ENCODE data around the gene C11orf71. TPM values are rescaled to one million over a fixed set of nuclear protein-coding genes. Genes with fewer than 3 reads are reported as not detected.

The C11orf71 gene
- total RNA-seq (2021; ENCODE audit: unreplicated experiment) (6.2 TPM), Bru-seq, nascent RNA (percentile 71 among the genes with signal in this experiment), BruChase-seq, experiment 1, labeled RNA remaining after a 2-hour chase (percentile 55 among the genes with signal in this experiment), BruChase-seq, experiment 2, labeled RNA remaining after a 6-hour chase (percentile 52 among the genes with signal in this experiment)
- polyA plus RNA-seq (2012; ENCODE audit: insufficient read length) = 6.5 TPM
- long read RNA-seq, transcript C11orf71-202 (1 exons, 1,980 nt) = major isoform, 9 of 9 reads
- long read RNA-seq, partial matches to known transcripts = 0 of 9 reads
- long read RNA-seq, other reads (novel, unspliced or antisense) = 0 of 9 reads

- H3K4me1 ChIP-seq (ENCODE audit: control insufficient read depth, insufficient read depth, low read length) = peaks cover 17% of the 10 kb centered on the region; the same call in 1 of the 2 replicates
- peak; percentile 98 for ATAC-seq
- POLR2A ChIA-PET = interaction anchor here (0.8 kb wide), 1 partner anchor 490 kb away, joined by 5 read pairs; no protein-coding TSS in a partner anchor
- H3K36me3 ChIP-seq (ENCODE audit: control insufficient read depth, insufficient read depth, low read length) = peaks cover 21% of the 10 kb centered on the region
- H3K4me3 ChIP-seq (ENCODE audit: low read depth in 2 of 2, low read length in 2 of 2) = peak within 1 kb of the TSS; percentile 73 to 96
- in situ Hi-C loops (cut with HindIII; ENCODE audit: low pct_unique_long_range_greater_than_20kb, low sequenced_read_pairs) = no loop called here
- CTCF ChIA-PET = interaction anchor here (0.6 kb wide), 1 partner anchor 43 kb away, joined by 3 read pairs; no protein-coding TSS in a partner anchor
- H3K27ac ChIP-seq (ENCODE audit: low read length) = peak within 1 kb of the TSS; percentile 100
- peak; percentile 92 for DNase-seq (ENCODE audit: low read depth, low spot score)
- TF ChIP-seq REST (IDR thresholded peaks at IDR 0.05; ENCODE audit: insufficient read depth in 1 of 2, low read depth in 2 of 2, low read length in 1 of 2) = peak in 1 of 2 experiments; percentile 33; a peak in 1 of 4 replicates
- TF ChIP-seq POLR2AphosphoS5 (IDR thresholded peaks at IDR 0.05; ENCODE audit: low read depth, low read length) = peak; percentile 98
- TF ChIP-seq CTCF (IDR thresholded peaks at IDR 0.05) = no peak
- peak; percentile 77 for TF ChIP-seq TCF7L2 (IDR thresholded peaks at IDR 0.05; ENCODE audit: low read depth, low read length)
- peak; percentile 88; the same call in 1 of the 2 replicates for TF ChIP-seq SIN3A (IDR thresholded peaks at IDR 0.05; ENCODE audit: borderline replicate concordance, insufficient read depth, low read depth, low read length)
- H3K27me3 ChIP-seq (ENCODE audit: control insufficient read depth, insufficient read depth, low read length) = no peaks in the 10 kb centered on the region
- H3K9me3 ChIP-seq (ENCODE audit: control insufficient read depth, insufficient read depth, low read depth, low read length) = no peaks in the 10 kb centered on the region
- intact Hi-C loops (cut with micrococcal nuclease; ENCODE audit: unreplicated experiment) = no loop called here
- no TSS peak for BruUV-seq (replicated peaks)
Measured at GRCh38 chr11:114400216-114400914, at the start of gene C11orf71, which contains the start of gene RBM7. Gene C11orf71, minus strand, starts transcription at chr11:114400511. Its CDS starts 180 bp downstream, at chr11:114400331. Gene RBM7, plus strand, starts transcription at chr11:114400666. Its CDS starts 6 bp downstream, at chr11:114400672.

- in situ Hi-C loops (cut with HindIII; ENCODE audit: low pct_unique_long_range_greater_than_20kb, low sequenced_read_pairs) (no loop called here), intact Hi-C loops (cut with micrococcal nuclease; ENCODE audit: unreplicated experiment) (loop anchor here (10.0 kb wide), 1 partner anchor 105 kb away; no protein-coding TSS in a partner anchor)
- DNase-seq (ENCODE audit: low read depth, low spot score) (no peak), ATAC-seq (no peak)
- TF ChIP-seq REST (IDR thresholded peaks at IDR 0.05; ENCODE audit: insufficient read depth in 1 of 2, low read depth in 2 of 2, low read length in 1 of 2) = no peak
- no peak for TF ChIP-seq CTCF (IDR thresholded peaks at IDR 0.05)
- TF ChIP-seq TCF7L2 (IDR thresholded peaks at IDR 0.05; ENCODE audit: low read depth, low read length) = no peak
- TF ChIP-seq POLR2AphosphoS5 (IDR thresholded peaks at IDR 0.05; ENCODE audit: low read depth, low read length) = no peak
- no peak for TF ChIP-seq SIN3A (IDR thresholded peaks at IDR 0.05; ENCODE audit: borderline replicate concordance, insufficient read depth, low read depth, low read length)
- Histone ChIP-seq H3K27ac (ENCODE audit: low read length) (no peak overlapping the region), H3K9me3 (ENCODE audit: control insufficient read depth, insufficient read depth, low read depth, low read length) (no peaks in the 10 kb centered on the region), H3K4me3 (ENCODE audit: low read depth in 2 of 2, low read length in 2 of 2) (no peak overlapping the region), H3K4me1 (ENCODE audit: control insufficient read depth, insufficient read depth, low read length) (no peaks in the 10 kb centered on the region), H3K36me3 (ENCODE audit: control insufficient read depth, insufficient read depth, low read length) (peaks cover 15% of the 10 kb centered on the region; the same call in 1 of the 2 replicates), H3K27me3 (ENCODE audit: control insufficient read depth, insufficient read depth, low read length) (no peaks in the 10 kb centered on the region)
- ChIA-PET CTCF (no interaction called here), POLR2A (no interaction called here)
- BruUV-seq (replicated peaks) = no TSS peak
Measured at GRCh38 chr11:114449845-114450244, 49.5 kb upstream of the C11orf71 start.

All from Panc1 (cell line).